Astrocyte of the hippocampus (primary cell): ENCODE measurements around the gene LBX1.
"Not testable (repeated sequence)": the region's sequence is repeated elsewhere in the genome, so short reads cannot be mapped to it uniquely, and the experiment has no call there.

Source experiments
- DNase-seq: peaks from one replicate; pipeline ENCODE4 v3.0.0; 2011; ENCODE audit warnings: low read depth, low spot score

The LBX1 gene

DNA sequence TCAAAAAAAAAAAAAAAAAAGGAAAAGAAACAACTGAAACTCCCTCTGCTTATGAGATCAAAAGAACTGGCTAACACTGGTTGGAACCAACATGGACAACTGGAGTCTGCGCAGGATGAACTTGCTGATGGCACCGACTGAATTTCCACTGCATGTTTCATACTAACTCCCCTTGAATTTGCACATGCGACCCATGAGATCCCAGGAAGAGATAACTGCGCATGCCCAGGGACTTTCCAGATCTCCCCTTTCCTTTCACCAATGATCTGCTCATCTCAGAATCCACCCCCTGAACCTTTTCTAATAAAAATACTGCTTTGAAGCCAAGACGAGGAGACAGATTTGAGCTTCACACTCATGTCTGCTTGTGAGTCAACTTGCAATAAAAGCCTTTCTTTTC, 20.7 kb downstream of the LBX1 start:
- no peak for DNase-seq

DNA sequence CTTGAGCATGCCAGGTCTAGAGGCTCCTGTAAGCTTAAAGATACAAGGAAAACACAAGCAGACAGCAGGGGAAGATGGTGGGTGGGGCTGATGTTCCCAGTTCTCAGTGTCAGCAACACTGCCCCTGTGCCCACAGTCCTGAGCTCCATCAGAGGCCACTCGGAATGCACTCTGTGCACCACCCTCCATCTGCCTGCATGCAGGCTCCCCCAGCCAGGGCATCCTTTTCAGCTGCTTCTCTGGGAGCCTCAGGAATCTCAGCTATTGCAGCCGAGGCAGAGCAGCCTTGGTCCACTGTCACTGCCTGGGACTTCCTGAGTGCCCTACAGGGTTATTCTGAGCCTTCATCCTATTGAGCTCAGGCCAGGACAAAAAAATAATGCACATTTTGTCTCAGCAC, 22.2 kb downstream of the LBX1 start:
- DNase-seq = no peak

DNA sequence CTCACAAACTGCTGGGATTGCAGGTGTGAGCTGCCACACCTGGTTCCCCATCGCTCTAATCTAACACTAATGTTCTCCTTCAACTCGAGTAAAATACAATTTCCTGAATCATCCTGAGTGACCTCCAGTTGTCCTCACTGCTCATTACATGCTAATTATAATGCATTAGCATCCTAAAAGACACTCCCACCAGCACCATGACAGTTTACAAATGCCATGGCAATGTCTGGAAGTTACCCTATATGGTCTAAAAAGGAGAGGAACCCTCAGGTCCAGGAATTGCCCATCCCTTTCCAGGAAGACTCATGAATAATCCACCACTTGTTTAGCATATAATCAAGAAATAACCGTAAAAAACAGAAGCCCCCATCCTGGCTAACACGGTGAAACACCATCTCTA, 26.6 kb downstream of the LBX1 start:
- not testable (repeated sequence) for DNase-seq

DNA sequence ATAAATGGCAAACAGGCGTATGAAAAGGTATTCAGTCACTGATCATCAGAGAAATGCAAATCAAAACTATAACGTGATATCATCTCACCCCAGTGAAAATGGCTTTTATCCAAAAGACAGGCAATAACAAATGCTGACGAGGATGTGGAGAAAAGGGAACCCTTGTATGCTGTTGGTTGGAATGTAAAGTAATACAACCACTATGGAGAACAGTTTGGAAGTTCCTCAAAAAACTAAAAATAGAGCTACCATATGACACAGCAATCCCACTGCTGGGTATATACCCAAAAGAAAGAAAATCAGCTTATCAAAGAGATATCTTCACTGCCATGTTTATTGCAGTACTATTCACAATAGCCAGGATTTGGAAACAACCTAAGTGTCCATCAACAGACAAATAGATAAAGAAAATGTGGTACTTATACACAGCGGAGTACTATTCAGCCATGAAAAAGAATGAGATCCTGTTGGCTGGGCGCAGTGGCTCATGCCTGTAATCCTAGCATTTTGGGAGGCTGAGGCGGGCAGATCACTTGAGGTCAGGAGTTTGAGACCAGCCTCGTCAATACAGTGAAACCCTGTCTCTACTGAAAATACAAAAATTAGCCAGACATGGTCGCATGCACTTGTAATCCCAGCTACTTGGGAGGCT, 30.8 kb downstream of the LBX1 start:
- not testable (repeated sequence) for DNase-seq

DNA sequence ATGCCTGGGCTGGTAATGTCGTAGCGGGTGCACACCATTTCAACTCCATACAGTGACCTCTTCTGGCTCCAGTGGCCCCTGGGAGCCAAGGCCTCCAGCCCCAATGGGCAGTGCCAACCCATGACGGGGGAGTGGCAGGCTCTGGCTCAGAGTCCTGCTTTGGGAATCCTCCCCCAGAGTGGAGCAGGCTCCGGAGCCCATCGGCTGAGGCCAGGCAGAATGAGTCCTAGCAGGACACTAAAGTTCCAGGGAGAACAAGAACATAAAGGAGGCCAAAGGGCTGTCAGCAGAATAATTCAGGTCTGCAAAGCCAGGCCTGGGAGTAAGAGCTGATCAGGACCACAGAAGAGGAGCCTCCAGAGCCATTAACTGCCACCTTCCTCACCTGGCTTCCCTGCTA, 33.3 kb downstream of the LBX1 start:
- no peak for DNase-seq

DNA sequence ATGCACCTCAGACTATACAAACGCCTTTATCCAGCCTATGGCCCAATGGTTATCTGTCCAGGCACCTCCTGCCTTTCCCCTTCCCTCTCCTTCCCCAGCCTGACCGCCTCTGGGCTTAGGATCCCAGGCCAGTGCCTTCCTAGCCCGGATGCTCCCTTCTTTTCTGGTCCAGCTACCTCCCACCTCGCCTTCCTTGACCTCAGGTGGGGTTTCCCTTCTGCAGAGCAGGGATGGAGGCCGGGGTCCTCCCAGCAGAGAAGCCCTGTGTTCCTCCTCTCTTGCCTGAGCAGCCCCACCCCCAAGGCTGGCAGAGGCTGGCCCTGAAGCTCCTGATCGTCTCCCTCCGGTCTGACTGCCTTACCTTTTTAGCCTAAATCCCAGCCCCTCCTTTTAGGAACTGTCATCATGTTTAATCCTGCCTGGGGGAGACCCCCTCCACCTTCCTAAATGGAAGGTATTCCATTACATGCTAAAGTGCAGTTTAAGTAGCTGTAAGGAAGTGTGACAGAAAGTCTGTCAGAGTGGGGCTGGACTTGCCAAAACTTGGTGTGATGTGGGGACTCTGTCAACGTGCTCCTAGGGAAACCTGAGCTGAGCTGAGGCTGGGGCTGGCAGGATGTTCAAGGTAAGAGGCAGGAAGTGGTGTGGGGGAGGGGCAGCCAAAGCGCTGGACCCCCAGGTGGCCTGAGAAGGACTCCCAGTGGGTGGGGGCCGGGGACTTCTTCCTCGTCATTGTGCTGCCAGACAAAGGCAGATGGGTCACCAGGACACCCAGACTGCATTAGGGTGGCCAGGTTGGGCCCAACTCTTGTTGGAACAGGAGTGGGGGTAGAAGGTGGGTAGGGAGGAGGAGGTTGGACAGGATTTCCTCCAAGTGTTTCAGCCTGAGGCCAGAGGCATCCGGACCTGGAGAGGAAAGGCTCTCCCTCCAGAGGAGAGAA, 39.5 kb downstream of the LBX1 start:
- no peak for DNase-seq

DNA sequence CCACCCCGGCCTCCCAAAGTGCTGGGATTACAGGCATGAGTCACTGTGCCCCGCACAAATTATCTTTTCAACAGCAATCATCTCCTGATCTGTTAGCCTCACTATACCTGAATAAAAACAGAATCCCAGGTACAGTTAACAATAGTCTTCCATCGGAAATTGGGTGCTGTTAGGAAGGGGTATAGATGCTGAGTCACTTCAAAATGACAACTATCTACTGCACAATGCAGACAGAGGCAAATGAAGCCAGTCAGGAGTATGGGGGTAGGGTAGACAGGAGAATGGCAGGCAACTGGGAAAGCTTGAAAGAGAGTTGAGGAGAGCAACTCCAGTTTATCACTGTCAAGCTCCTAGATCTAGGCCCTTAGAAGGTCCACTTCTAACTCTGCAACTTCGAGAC, 40.3 kb downstream of the LBX1 start:
- DNase-seq = no peak

DNA sequence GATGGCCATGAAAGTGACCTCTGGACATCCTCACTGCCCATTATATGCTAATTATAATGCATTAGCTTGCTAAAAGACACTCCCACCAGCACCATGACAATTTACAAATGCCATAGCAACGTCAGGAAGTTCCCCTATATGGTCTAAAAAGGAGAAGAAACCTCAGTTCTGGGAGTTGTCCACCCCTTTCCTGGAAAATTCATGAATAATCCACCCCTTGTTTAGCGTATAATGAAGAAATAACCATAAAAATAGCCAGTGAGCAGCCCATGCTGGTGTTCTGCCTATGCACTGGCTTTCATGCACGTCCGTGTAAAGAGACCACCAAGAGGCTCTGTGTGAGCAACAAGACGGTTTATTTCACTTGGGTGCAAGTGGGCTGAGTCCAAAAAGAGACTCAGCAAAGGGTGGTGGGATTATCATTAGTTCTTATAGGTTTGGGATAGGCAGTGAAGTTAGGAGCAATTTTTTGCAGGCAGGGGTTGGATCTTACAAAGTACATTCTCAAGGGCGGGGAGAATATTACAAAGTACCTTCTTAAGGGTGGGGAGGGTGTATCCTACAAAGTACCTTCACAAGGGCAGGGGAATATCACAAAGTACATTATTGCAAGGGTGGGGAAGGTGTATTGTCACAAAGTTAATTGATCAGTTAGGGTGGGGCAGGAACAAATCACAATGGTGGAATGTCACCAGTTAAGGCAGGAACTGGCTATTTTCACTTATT, 45.6 kb downstream of the LBX1 start:
- no peak for DNase-seq

DNA sequence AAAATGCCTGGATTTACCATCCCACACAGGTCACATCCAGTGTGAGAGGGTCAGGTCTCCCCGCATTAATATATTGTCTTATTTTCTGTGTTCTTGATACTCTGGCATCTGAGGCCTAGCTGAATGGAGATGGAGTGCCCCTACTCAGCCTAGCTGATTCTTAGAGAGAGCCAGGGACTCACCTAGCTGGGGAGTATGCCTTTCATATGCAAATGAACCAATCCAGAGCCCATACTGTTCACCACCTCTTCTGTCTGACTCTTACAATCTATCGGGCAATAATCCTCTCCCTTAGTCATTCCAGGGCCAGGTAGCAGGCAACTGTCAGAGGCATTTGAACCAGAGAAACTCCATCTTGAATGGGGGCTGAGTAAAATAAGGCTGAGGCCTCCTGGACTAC, 46.3 kb downstream of the LBX1 start:
- no peak for DNase-seq
